GM13977 (cell line): ENCODE measurements around the gene SPOP.

Experiments
- DNase-seq: peaks from one replicate; pipeline ENCODE4 v3.0.0; 2012; ENCODE audit warnings: low spot score
- CTCF ChIP-seq: IDR thresholded peaks from 2 replicates; pipeline ENCODE4 v1.5.1; 2012; ENCODE audit warnings: mild to moderate bottlenecking, control low read depth; ENCODE audit not compliant: insufficient read depth; ENCODE audit errors: extremely low read depth, missing control alignments
- in situ Hi-C: fragments of 300-500 bp; cut with MboI; formaldehyde crosslinking; loops from one replicate; pipeline ENCODE4 v1.12.0; 2022; ENCODE audit warnings: low sequenced_read_pairs, low pct_unique_long_range_greater_than_20kb, mixed read lengths, inconsistent platforms; ENCODE audit not compliant: unreplicated experiment

Gene SPOP

GRCh38 chr17:49602783-49603182, 75.1 kb downstream of the SPOP start:
- TF ChIP-seq CTCF, result no peak
- in situ Hi-C loops, result no loop called here
- DNase-seq, result no peak

GRCh38 chr17:49600949-49601348, 76.9 kb downstream of the SPOP start:
- DNase-seq, result no peak
- in situ Hi-C loops, result no loop called here
- no peak for TF ChIP-seq CTCF

- in situ Hi-C loops, result no loop called here
- DNase-seq, result no peak
- no peak for TF ChIP-seq CTCF
Measured at GRCh38 chr17:49598918-49599317, 79.0 kb downstream of the SPOP start.

GRCh38 chr17:49597928-49598655, 79.8 kb downstream of the SPOP start:
- no peak for DNase-seq
- in situ Hi-C loops, result no loop called here
- TF ChIP-seq CTCF, result no peak

GRCh38 chr17:49597436-49597835, 80.5 kb downstream of the SPOP start:
- in situ Hi-C loops, result no loop called here
- TF ChIP-seq CTCF, result no peak

GRCh38 chr17:49596613-49597244, 81.2 kb downstream of the SPOP start:
- no peak for TF ChIP-seq CTCF
- DNase-seq, result no peak
- in situ Hi-C loops, result no loop called here

More at GRCh38 chr17:49597436-49597835, 80.5 kb downstream of the SPOP start:
- DNase-seq, result no peak
